22Rv1 (cell line): Measurements from ENCODE around the gene HOXD3.

Source experiments
- CTCF ChIP-seq: fragments of 450-650 bp; IDR thresholded peaks from 2 replicates; pipeline ENCODE4 v1.5.1; 2017; ENCODE audit warnings: mild to moderate bottlenecking
- ZFX ChIP-seq: fragments of 450-650 bp; IDR thresholded peaks from 2 replicates; pipeline ENCODE4 v1.6.1; 2017; ENCODE audit warnings: antibody characterized with exemption, borderline replicate concordance

GRCh38 chr2:176166272-176166671 lies 9.2 kb downstream of the HOXD3 start:
- no peak for TF ChIP-seq CTCF
- no peak for TF ChIP-seq ZFX
